ENCODE data around the gene AUTS2.
"Not testable (repeated sequence)": the region's sequence is repeated elsewhere in the genome, so short reads cannot be mapped to it uniquely, and the experiment has no call there.

AUTS2 gene

DNA sequence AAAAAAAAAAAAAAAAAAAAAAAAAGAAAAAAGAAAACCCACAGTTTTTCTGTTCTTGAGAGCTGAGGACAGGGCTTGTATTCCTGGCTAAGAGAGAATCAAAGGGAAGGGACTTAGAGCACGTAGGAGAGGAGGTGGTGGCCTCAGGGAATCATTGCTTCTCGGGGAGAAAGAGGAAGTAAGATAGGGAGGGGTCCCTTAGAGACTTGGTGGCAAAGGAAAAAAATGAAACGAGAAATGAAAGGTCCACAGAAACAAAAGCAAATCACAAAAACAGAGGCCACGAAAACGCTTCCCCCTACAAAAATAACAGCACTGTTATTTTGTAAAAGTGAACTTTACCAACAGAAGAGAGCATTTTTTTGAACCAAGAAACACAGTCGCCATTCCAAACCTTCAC lies 1210.6 kb downstream of the AUTS2 start:
- DNase-seq (ENCODE audit: low read depth in 4 of 4, low spot score in 1 of 4) = no peak

DNA sequence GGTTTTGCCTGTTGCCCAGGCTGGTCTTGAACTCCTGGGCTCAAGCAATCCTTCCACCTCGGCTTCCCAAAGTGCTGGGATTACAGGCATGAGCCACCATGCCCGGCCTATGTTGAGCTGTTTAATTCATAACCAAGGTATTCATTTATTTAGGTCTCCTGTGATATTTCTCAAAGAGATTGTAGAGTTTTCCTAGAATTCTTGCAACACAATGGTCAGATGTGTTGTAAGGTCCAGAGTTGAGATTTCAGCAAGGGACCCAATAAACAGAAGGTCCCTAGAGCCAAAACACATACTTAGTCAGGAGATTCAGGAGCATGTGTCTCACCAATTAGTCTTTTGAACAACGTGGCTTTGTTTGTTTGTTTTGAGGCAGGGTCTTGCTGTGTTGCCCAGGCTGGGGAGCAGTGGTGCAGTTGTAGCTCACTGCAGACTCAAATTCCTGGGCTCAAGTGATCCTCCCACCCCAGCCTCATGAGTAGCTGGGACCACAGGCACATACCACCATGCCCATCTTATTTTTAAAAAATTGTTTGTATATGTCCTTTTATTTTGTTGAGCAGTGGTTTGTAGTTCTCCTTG lies 1212.4 kb downstream of the AUTS2 start:
- no peak for DNase-seq (ENCODE audit: low read depth in 4 of 4, low spot score in 1 of 4)

DNA sequence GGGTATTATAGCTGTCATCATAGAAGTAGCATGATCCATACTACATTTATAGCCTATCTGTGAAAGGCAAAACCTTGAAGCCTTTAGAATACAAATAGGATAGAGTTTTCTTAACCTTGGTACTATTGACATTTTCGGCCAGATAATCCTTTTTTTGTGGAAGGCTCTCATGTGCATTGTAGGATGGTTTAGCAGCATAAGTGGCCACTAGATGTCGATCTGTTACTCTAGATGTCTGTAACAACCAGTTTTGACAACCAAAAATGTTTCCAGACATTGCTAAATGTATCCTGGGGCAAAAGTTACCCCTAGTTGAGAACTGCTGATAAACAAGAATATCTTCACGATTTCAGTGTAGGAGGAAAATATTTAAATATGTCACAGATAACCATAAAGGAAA lies 1214.2 kb downstream of the AUTS2 start:
- DNase-seq (ENCODE audit: low read depth in 4 of 4, low spot score in 1 of 4) = no peak

DNA sequence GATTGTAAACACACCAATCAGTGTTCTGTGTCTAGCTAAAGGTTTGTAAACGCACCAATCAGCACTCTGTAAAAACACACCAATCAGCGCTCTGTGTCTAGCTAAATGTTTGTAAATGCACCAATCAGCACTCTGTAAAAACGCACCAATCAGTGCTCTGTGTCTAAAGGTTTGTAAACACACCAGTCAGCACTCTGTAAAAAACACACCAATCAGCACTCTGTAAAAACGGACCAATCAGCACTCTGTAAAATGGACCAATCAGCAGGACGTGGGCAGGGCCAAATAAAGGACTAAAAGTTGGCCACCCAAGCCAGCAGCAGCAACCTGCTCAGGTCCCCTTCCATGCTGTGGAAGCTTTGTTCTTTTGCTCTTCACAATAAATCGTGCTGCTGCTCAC lies 1224.2 kb downstream of the AUTS2 start:
- not testable (repeated sequence) for DNase-seq (ENCODE audit: low read depth in 4 of 4, low spot score in 1 of 4)

DNA sequence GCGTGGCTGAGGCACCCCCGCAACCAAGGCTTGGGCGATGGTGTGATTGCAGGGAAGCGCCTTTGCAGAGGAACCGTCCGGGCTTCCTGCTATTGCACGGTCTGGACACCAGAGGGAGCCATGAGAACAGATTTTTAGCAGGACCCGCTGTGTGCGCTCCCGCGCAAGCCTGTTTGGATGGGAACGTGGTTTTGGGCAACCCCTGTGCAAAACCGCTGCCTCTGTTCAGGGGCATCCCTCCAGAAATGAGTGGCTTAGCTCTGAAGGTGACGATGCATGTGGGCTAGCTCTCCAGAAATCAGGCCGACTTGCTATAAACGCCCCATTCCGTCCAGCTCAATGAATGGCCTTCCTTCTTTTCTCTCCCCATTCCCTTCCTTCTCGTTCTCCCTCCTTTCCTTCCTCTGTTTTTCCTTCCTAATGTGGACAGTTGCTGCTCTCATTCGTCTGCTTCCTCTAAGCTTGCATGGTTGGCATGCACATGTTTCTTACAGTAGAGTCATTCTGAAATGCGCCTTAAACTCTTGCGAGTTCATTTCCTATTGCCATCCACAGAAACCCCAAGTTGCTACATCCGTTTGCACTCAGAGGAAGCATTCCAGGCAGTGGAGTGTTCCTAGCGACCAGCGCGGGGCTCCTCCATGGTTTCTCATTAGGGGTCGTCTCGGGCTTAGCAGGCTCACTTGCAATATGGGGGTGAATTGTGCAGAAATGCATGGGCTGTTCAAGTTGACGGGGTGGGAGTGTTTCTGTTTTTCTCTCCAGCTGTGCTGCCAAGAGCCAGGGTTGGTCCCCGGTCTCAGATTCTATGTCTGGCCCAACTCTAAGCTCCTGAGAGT lies 1231.2 kb downstream of the AUTS2 start:
- DNase-seq (ENCODE audit: low read depth in 4 of 4, low spot score in 1 of 4) = peak; percentile 17 to 32 (median 22)

DNA sequence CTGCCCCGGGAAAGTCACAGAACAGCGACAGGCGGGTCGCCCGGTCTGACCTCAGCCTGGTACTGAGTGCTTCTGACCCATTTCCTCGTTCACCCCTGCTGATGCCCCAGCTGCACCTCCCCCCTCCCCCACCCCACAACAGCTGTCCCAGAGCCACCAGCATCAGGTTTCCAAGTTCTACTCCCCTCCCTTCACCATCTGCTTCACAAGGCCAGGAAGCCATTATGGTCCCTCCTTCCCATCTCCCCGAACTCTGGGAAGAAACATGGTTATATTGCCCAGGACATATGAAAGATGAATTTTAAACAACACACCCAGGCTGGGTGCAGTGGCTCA lies 1231.8 kb downstream of the AUTS2 start:
- DNase-seq (ENCODE audit: low read depth in 4 of 4, low spot score in 1 of 4) = no peak

DNA sequence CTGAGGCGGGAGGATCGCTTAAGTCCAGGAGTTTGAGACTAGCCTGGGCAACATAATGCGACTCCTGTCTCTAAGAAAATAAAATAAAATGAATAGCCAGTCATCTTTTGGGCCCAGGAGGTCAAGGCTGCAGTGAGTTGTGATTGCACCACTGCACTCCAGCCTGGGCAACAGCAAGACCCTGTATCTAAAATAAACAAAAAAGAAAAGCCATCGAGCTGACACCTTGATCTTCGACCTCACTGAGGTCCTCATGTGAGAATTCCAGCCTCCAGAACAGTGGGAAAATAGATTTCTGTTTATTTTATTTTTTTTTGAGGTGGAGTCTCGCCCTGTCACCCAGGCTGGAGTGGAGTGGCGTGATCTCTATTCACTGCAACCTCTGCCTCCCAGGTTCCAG lies 1232.2 kb downstream of the AUTS2 start:
- DNase-seq (ENCODE audit: low read depth in 4 of 4, low spot score in 1 of 4) = no peak

DNA sequence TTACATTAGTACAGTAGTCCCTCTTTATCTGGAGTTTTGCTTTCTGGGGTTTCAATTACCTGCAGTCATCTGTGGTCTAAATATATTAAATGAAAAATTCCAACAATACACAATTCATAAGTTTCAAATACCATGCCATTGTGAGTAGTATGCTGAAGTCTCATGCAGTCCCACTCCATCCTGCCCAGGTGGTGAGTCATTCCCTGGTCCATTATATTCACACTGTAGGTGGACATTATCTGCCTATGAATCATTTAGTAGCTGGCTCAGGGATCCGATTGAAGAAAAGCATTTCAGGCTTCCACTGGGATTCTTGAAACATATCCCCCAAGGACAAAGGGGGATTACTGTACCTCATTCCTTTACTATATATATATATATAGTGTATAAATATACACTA lies 1235.5 kb downstream of the AUTS2 start:
- no peak for DNase-seq (ENCODE audit: low read depth in 4 of 4, low spot score in 1 of 4)

DNA sequence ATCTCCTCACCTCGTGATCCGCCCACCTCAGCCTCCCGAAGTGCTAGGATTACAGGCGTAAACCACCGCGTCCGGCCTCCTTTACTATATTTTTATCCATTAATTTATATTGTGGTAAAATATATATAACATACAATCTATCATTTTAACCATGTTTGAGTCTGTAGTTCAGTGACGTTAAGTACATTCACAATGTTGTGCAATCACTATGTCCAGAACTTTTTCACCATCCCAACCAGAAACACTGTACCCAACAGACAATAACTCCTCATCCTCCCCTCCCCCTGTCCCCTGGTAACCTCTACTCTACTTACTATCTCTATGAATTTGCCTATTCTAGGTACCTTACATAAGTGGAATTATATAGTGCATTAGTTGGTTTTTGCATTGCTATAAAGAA lies 1236.1 kb downstream of the AUTS2 start:
- no peak for DNase-seq (ENCODE audit: low read depth in 4 of 4, low spot score in 1 of 4)

DNA sequence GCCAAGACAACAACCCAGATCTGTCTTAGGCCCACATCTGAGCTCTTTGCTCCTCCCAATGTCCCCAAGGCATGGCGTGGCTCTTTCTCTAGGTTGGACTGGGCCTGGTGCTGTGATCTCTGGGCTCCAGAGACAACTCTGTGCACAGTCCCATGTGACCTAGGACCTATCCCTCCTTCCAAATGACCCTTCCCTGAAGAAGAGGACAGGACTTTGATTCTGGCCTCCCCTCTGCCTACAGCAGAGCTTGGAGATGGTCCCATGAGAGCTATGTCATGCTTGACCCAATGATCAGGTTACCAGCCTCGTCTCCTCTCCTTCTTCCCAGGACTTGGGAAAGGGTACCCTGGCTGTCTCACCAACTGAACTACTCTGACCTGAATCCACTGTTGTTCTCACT lies 1237.4 kb downstream of the AUTS2 start:
- DNase-seq (ENCODE audit: low read depth in 4 of 4, low spot score in 1 of 4) = no peak

DNA sequence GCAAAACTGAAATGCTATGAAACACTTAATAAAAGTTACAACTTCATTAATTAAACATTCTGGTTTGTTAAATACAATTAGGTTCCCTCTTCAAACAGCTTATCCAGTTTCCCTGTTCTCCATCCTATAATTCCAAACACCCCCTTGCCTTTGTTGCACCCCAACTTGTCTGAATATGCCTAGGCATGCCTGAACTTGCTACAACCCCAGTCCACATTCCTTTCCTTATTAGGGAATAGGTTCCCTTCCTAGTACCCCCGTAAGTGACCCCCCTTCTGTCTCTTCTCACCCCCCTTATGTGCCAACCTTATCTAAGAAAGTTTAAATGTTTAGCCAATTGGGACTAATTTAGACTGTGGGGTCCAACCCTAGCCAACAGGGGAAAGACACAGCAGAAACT lies 1238.0 kb downstream of the AUTS2 start:
- no peak for DNase-seq (ENCODE audit: low read depth in 4 of 4, low spot score in 1 of 4)

DNA sequence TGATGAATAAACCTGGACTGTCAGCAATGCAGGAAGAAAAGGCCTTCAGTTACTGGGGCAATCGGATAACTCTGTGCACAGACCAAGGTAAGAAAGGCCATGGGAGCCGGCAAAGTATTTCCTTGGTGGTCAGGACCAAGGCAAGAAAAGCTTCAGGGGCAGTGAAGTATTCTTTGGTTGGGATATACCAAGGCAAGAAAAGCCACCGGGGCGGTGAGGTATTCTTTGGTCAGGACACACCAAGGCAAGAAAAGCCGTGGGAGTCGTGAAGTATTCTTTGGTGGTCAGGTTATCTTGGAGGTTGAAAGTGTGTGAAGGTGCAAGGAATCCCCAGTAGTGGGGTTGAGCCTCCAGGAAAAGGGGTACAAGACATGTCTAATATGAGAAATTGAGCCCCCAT lies 1238.7 kb downstream of the AUTS2 start:
- no peak for DNase-seq (ENCODE audit: low read depth in 4 of 4, low spot score in 1 of 4)

DNA sequence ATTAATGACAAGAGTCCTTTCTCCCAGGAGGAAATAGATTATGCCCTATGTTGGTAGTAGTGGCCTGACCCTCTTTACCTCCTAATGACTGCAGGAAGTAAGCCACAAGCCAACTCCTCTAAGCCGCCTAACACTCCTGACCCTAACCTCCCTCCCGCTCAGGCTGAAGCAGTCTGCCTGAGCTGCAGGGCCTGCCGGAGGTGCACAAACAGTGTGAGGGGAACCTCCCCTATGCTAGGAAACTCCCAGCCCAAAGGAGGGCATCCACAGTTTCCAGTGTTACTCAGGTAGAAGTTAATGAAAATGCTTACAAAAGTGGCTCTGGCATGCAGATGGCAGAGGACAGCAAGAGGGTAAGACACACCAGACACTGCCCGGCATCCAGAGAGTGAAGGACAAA lies 1239.3 kb downstream of the AUTS2 start:
- no peak for DNase-seq (ENCODE audit: low read depth in 4 of 4, low spot score in 1 of 4)

DNA sequence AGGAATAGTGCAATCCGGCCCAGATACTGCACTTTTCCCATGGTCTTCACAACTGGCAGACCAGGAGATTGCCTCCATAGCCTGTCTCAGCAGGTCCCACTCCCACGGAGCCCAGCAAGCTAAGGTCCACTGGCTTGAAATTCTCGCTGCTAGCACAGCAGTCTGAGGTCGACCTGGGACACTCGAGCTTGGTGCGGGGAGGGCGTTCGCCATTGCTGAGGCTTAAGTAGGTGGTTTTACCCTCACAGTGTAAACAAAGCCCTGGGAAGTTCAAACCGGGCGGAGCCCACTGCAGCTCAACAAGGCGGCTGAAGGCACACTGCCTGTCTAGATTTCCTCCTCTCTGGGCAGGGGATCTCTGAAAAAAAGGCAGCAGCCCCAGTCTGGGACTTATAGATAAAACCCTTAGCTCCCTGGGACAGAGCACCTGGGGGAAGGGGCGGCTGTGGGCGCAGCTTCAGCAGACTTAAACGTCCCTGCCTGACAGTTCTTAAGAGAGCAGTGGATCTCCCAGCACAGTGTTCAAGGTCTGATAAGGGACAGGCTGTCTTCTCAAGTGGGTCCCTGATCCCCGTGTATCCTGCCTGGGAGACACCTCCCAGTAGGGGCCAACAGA lies 1240.1 kb downstream of the AUTS2 start:
- DNase-seq (ENCODE audit: low read depth in 4 of 4, low spot score in 1 of 4) = no peak
